SK-N-SH treated with all-trans-retinoic acid at 6 μM for 48 hours (cell line): ENCODE measurements around the gene S100A6.

ENCODE experiments used
- ATAC-seq: fragments of 200-7000 bp; cut with Tn5 transposase; 3 replicates; pipeline ENCODE4 v1.9.1; 2020; ENCODE audit warnings: mild to moderate bottlenecking, moderate library complexity
- ARNTL ChIP-seq: fragments of 450-650 bp; formaldehyde crosslinking; IDR thresholded peaks from 2 replicates; pipeline ENCODE4 v1.5.0; 2020; ENCODE audit warnings: low read depth, mild to moderate bottlenecking, moderate library complexity, borderline replicate concordance
- CREB5 ChIP-seq: fragments of 250-450 bp; sonication (Bioruptor Pico); IDR thresholded peaks from 2 replicates; pipeline ENCODE4 v1.5.1; 2020; ENCODE audit warnings: low read depth, mild to moderate bottlenecking, moderate library complexity
- CSRNP3 ChIP-seq: fragments of 250-450 bp; sonication (Bioruptor Pico); IDR thresholded peaks from 2 replicates; pipeline ENCODE4 v1.5.1; 2021; ENCODE audit warnings: mild to moderate bottlenecking, moderate library complexity
- ISL1 ChIP-seq: fragments of 250-450 bp; sonication (Bioruptor Pico); IDR thresholded peaks from 2 replicates; pipeline ENCODE4 v2.1.2; 2022; ENCODE audit warnings: mild to moderate bottlenecking, moderate library complexity
- OSR1 ChIP-seq: fragments of 250-450 bp; sonication (Bioruptor Pico); IDR thresholded peaks from 2 replicates; pipeline ENCODE4 v1.8.0; 2022; ENCODE audit warnings: moderate library complexity, mild to moderate bottlenecking, inconsistent platforms
- POU6F1 ChIP-seq: fragments of 250-450 bp; sonication (Bioruptor Pico); IDR thresholded peaks from 2 replicates; pipeline ENCODE4 v1.8.0; 2021; ENCODE audit warnings: low read depth, mild to moderate bottlenecking, moderate library complexity, borderline replicate concordance
- PPARA ChIP-seq: fragments of 250-450 bp; sonication (Bioruptor Pico); IDR thresholded peaks from 2 replicates; pipeline ENCODE4 v1.5.0; 2020; ENCODE audit warnings: mild to moderate bottlenecking, borderline replicate concordance
- RARB ChIP-seq: fragments of 250-450 bp; sonication (Bioruptor Pico); IDR thresholded peaks from 2 replicates; pipeline ENCODE4 v1.8.0; 2021; ENCODE audit warnings: mild to moderate bottlenecking, moderate library complexity
- SNAI2 ChIP-seq: fragments of 250-450 bp; sonication (Bioruptor Pico); IDR thresholded peaks from 2 replicates; pipeline ENCODE4 v1.5.0; 2020; ENCODE audit warnings: mild to moderate bottlenecking, moderate library complexity
- TCF4 ChIP-seq: fragments of 250-450 bp; sonication (Bioruptor Pico); IDR thresholded peaks from 2 replicates; pipeline ENCODE4 v1.8.0; 2021; ENCODE audit warnings: mild to moderate bottlenecking, moderate library complexity, borderline replicate concordance
- TOX ChIP-seq: fragments of 250-450 bp; sonication (Bioruptor Pico); IDR thresholded peaks from 2 replicates; pipeline ENCODE4 v1.8.0; 2021; ENCODE audit warnings: mild to moderate bottlenecking, moderate library complexity, borderline replicate concordance
- TSHZ2 ChIP-seq: fragments of 250-450 bp; sonication (Bioruptor Pico); IDR thresholded peaks from 2 replicates; pipeline ENCODE4 v1.5.0; 2020; ENCODE audit warnings: mild to moderate bottlenecking, moderate library complexity
- ZC3H10 ChIP-seq: fragments of 250-450 bp; sonication (Bioruptor Pico); IDR thresholded peaks from 2 replicates; pipeline ENCODE4 v1.5.1; 2021; ENCODE audit warnings: mild to moderate bottlenecking, moderate library complexity
- ZFP3 ChIP-seq: fragments of 250-450 bp; sonication (Bioruptor Pico); IDR thresholded peaks from 2 replicates; pipeline ENCODE4 v1.5.0; 2020; ENCODE audit warnings: mild to moderate bottlenecking, moderate library complexity
- ZNF70 ChIP-seq: fragments of 450-650 bp; formaldehyde crosslinking; IDR thresholded peaks from 2 replicates; pipeline ENCODE4 v1.5.0; 2020; ENCODE audit warnings: mild to moderate bottlenecking, moderate library complexity
- ZNF8 ChIP-seq: fragments of 450-650 bp; formaldehyde crosslinking; IDR thresholded peaks from 2 replicates; pipeline ENCODE4 v1.5.0; 2020; ENCODE audit warnings: mild to moderate bottlenecking, moderate library complexity

The S100A6 gene

GRCh38 chr1:153536671-153537375 is 1.0 kb upstream of the S100A6 start:
- TF ChIP-seq ISL1: no peak
- TF ChIP-seq TSHZ2 (CRISPR knock-in tag): no peak
- TF ChIP-seq ZNF70 (CRISPR knock-in tag): no peak
- no peak for TF ChIP-seq TOX (CRISPR knock-in tag)
- TF ChIP-seq CREB5 (CRISPR knock-in tag): no peak
- no peak for TF ChIP-seq CSRNP3
- no peak for TF ChIP-seq ZFP3 (CRISPR knock-in tag)
- no peak for TF ChIP-seq PPARA (CRISPR knock-in tag)
- no peak for TF ChIP-seq RARB (CRISPR knock-in tag)
- TF ChIP-seq ARNTL (CRISPR knock-in tag): no peak
- no peak for TF ChIP-seq TCF4
- TF ChIP-seq POU6F1 (CRISPR knock-in tag): no peak
- TF ChIP-seq ZC3H10: no peak

GRCh38 chr1:153536012-153536670 is 350 bp upstream of the S100A6 start:
- TF ChIP-seq TOX (CRISPR knock-in tag) (no peak), POU6F1 (CRISPR knock-in tag) (no peak), OSR1 (no peak)
- peak; percentile 80 for ATAC-seq

More at GRCh38 chr1:153536671-153537375, 1.0 kb upstream of the S100A6 start:
- no peak for ATAC-seq

GRCh38 chr1:153534925-153535241 is 908 bp downstream of the S100A6 start:
- ATAC-seq: no peak
- TF ChIP-seq ISL1 (no peak), ZNF8 (no peak), SNAI2 (CRISPR knock-in tag) (no peak), TOX (CRISPR knock-in tag) (no peak), CSRNP3 (no peak), OSR1 (no peak), TSHZ2 (CRISPR knock-in tag) (no peak)
